NCI-H1930 (cell line): ENCODE data around the gene LHX2.

ENCODE experiments used
- DNase-seq, 2 experiments: peaks; one replicate each; lab custom pipeline; 2025; lab: John Stamatoyannopoulos, UW

The LHX2 gene

GRCh38 chr9:124014211-124014955 lies 2.8 kb downstream of the LHX2 start:
- no peak for DNase-seq

GRCh38 chr9:124014956-124015660 lies 3.5 kb downstream of the LHX2 start:
- DNase-seq: no peak

- DNase-seq: no peak
Measured at GRCh38 chr9:124015661-124016131, 4.1 kb downstream of the LHX2 start.

GRCh38 chr9:124016175-124017050 lies 4.8 kb downstream of the LHX2 start:
- no peak for DNase-seq

GRCh38 chr9:124017051-124017928 lies 5.7 kb downstream of the LHX2 start:
- DNase-seq: no peak

GRCh38 chr9:124017929-124018729 lies 6.6 kb downstream of the LHX2 start:
- no peak for DNase-seq

- no peak for DNase-seq
Measured at GRCh38 chr9:124018730-124019697, 7.4 kb downstream of the LHX2 start.

- DNase-seq: no peak
Measured at GRCh38 chr9:124019771-124020519, 8.4 kb downstream of the LHX2 start.

GRCh38 chr9:124020520-124021384 lies 9.2 kb downstream of the LHX2 start:
- no peak for DNase-seq

- no peak for DNase-seq
Measured at GRCh38 chr9:124021385-124021769, 9.8 kb downstream of the LHX2 start.

- DNase-seq: no peak
Measured at GRCh38 chr9:124022201-124023121, 10.9 kb downstream of the LHX2 start.

- no peak for DNase-seq
Measured at GRCh38 chr9:124024107-124024506, 12.5 kb downstream of the LHX2 start.

- no peak for DNase-seq
Measured at GRCh38 chr9:124029617-124030016, 18.0 kb downstream of the LHX2 start.

- no peak for DNase-seq
Measured at GRCh38 chr9:124030969-124031451, 19.4 kb downstream of the LHX2 start.

- no peak for DNase-seq
Measured at GRCh38 chr9:124032247-124032646, 20.7 kb downstream of the LHX2 start.

GRCh38 chr9:124033348-124033747 lies 21.8 kb downstream of the LHX2 start:
- no peak for DNase-seq
